PFSK-1 (cell line): Measurements from ENCODE around the gene USP1.
A peak's percentile ranks its signal among the peaks of the same experiment; 100 is the strongest.

Experiments used
- FOXP2 ChIP-seq: optimal IDR thresholded peaks from 2 replicates; pipeline ENCODE3; 2011; ENCODE audit warnings: borderline replicate concordance, control low read depth, inconsistent platforms; ENCODE audit not compliant: insufficient read depth; ENCODE audit errors: extremely low read length, extremely low read depth
- POLR2AphosphoS5 ChIP-seq: IDR thresholded peaks from 2 replicates; pipeline ENCODE4 v1.6.1; 2012; ENCODE audit warnings: low read depth, mild to moderate bottlenecking, control low read depth, low read length, moderate library complexity
- SIN3A ChIP-seq: IDR thresholded peaks from 2 replicates; pipeline ENCODE4 v1.6.1; 2012; ENCODE audit warnings: mild to moderate bottlenecking, low read length, moderate library complexity, borderline replicate concordance; ENCODE audit not compliant: insufficient read depth
- TAF1 ChIP-seq: IDR thresholded peaks from 2 replicates; pipeline ENCODE4 v1.6.1; 2012; ENCODE audit warnings: low read length, control low read depth, borderline replicate concordance; ENCODE audit not compliant: insufficient read depth
- TF ChIP-seq, protein P1 (sequence below), 2 experiments: IDR thresholded peaks; 2 replicates each; pipeline versions ENCODE4 v1.6.1 to v1.8.0; 2011 to 2012; ENCODE audit warnings: low read depth in 2 of 2, low read length in 2 of 2, control low read depth in 1 of 2, inconsistent platforms in 1 of 2, mild to moderate bottlenecking in 1 of 2, moderate library complexity in 1 of 2; ENCODE audit not compliant: insufficient read depth in 1 of 2

The USP1 gene

DNA sequence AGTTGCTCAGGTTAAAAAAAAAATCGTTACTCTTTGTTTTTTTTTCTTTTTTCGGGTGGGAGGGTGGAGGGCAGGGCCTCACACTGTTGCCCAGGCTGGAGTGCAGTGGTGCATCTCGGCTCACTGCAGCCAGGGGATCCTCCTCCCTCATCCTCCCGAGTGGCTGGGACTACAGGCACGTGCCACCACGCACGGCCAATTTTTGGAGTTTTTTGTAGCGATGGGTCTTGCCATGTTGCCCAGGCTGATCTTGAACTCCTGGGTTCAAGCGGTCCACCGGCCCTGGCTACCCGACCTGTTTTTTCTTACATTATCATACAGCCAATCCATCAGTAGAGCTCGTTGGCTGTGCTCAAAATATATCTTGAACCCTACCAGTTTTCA, 2.2 kb upstream of the USP1 start:
- TF ChIP-seq, protein P1, sequence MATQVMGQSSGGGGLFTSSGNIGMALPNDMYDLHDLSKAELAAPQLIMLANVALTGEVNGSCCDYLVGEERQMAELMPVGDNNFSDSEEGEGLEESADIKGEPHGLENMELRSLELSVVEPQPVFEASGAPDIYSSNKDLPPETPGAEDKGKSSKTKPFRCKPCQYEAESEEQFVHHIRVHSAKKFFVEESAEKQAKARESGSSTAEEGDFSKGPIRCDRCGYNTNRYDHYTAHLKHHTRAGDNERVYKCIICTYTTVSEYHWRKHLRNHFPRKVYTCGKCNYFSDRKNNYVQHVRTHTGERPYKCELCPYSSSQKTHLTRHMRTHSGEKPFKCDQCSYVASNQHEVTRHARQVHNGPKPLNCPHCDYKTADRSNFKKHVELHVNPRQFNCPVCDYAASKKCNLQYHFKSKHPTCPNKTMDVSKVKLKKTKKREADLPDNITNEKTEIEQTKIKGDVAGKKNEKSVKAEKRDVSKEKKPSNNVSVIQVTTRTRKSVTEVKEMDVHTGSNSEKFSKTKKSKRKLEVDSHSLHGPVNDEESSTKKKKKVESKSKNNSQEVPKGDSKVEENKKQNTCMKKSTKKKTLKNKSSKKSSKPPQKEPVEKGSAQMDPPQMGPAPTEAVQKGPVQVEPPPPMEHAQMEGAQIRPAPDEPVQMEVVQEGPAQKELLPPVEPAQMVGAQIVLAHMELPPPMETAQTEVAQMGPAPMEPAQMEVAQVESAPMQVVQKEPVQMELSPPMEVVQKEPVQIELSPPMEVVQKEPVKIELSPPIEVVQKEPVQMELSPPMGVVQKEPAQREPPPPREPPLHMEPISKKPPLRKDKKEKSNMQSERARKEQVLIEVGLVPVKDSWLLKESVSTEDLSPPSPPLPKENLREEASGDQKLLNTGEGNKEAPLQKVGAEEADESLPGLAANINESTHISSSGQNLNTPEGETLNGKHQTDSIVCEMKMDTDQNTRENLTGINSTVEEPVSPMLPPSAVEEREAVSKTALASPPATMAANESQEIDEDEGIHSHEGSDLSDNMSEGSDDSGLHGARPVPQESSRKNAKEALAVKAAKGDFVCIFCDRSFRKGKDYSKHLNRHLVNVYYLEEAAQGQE (IDR thresholded peaks at IDR 0.05; ENCODE audit: insufficient read depth in 1 of 2, low read depth in 2 of 2, low read length in 2 of 2), result no peak
- TF ChIP-seq SIN3A, result no peak
- no peak for TF ChIP-seq TAF1
- no peak for TF ChIP-seq POLR2AphosphoS5
- TF ChIP-seq FOXP2, result no peak

DNA sequence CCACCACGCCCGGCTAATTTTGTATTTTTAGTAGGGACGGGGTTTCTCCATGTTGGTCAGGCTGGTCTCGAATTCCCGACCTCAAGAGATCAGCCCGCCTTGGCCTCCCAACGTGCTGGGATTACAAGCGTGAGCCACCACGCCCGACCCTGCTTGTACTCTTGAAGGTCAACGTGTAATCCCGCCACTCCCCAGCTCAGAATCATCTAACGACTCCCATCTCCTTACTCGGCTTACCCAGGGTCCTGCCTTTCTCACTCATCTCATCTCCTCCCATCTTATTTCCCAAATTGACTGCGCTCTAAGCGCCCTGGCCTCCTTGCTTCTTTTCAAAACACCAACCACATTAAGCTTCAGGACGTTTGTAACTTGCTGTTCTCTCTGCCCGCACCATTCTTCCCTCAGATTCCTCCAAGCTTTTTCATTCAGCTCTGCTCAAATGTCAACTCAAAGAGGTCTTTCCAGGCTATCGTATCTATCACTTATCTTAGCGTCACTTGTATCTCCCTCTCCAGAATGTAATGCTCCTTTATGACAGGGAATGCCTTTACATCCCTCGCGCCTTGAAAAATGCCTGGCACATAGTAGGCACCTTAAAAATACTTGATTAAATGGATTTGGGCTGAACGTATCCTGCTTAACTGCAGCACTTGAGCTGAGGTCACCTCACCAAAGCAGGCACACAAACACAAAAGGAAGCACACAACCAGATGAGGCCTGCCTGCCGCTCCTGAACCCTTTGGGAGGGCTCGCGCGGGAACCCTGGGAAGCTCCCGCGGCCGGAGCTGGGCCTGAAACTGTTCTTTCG, 1.4 kb upstream of the USP1 start:
- TF ChIP-seq, protein P1 (IDR thresholded peaks at IDR 0.05; ENCODE audit: insufficient read depth in 1 of 2, low read depth in 2 of 2, low read length in 2 of 2), result no peak
- TF ChIP-seq SIN3A (no peak), FOXP2 (no peak), POLR2AphosphoS5 (no peak), TAF1 (no peak)

DNA sequence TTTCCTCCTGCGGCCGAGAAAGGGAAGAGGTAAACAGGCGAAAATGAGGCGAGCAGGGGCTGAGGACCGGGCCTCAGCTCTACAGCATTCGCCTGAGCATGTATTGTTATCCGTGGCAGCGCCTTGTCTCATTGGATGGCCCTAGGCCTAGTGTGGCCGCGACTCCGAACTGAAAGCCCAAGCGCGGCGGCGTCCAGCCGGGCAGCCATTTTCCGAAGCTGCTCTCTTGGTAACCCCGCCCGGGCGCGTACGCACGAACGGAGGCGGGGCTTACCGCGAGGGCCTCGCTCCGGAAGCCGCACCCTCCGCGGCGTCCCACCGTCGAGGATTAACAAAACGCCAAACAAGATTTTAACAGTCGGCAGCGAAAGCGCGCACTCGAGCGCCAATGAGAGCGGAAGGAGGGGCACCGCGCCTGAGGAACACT, 797 bp upstream of the USP1 start:
- TF ChIP-seq POLR2AphosphoS5 (peak; percentile 93), SIN3A (no peak), TAF1 (peak; percentile 88; the same call in 1 of the 2 replicates), FOXP2 (peak; percentile 48)
- TF ChIP-seq, protein P1 (IDR thresholded peaks at IDR 0.05; ENCODE audit: insufficient read depth in 1 of 2, low read depth in 2 of 2, low read length in 2 of 2), result 0 out of 4 replicates have a peak, but pooled peaks of 1 of the 2 experiments have one; percentile 8

DNA sequence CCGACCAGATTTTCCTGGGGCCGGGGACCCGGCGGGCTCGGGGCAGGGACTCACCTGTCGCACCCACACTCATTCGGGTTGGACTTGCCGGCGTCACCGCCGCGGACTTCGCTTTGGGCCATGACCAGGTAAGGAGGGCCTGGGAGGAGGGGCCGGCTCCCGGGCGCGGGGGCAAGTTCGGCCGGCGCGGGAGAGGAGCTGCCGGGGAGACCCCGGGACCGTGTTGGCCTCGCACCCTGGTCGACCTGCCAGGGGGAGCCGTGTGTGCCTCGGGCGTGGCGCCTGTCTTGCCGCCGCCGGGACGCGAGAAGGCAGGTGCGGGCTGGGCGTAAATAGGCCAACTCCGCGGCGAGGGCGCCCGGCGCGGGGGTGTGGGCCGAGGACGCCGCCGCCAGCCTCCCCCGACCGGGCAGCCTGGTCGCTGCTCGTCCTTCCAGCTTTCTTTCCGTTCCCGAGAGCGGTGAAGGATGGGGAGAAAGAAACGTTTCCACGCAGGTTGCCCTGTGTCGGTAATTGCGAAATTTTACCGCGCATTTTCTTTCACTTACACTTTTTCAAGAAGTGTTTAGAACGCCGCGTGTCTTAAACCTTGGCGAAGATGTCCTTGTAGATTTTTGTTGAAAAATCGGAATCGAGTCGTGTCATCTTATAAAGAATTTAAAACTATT, 558 bp downstream of the USP1 start:
- TF ChIP-seq, protein P1 (IDR thresholded peaks at IDR 0.05; ENCODE audit: insufficient read depth in 1 of 2, low read depth in 2 of 2, low read length in 2 of 2), result no peak
- TF ChIP-seq SIN3A (no peak), FOXP2 (no peak), TAF1 (no peak), POLR2AphosphoS5 (no peak)

DNA sequence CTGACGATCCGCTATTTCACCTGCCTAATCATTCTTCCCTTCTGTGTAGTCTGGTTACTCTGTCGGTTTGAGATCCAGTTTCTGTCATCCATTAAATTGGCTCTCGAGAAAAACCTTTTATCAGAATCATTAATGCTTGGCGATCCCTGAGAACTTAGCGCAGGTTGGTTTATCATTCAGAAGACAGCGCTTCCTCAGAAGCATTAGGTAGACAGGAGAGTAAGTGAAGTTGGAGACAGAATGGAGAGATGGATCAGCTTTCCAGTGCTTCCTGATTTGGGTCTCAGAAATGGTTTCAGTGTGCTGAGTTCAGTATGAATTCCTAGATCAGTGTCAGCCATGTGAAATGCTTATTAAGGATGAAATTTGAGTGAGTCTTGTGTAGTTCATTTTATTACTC, 1.3 kb downstream of the USP1 start:
- no peak for TF ChIP-seq FOXP2
- TF ChIP-seq TAF1, result no peak
- TF ChIP-seq, protein P1 (IDR thresholded peaks at IDR 0.05; ENCODE audit: insufficient read depth in 1 of 2, low read depth in 2 of 2, low read length in 2 of 2), result no peak
- TF ChIP-seq SIN3A, result no peak
- no peak for TF ChIP-seq POLR2AphosphoS5
